22Rv1 (cell line): ENCODE measurements around the gene MR1.

ENCODE experiments used
- ZFX ChIP-seq: fragments of 450-650 bp; IDR thresholded peaks from 2 replicates; pipeline ENCODE4 v1.6.1; 2017; ENCODE audit warnings: antibody characterized with exemption, borderline replicate concordance
- TF ChIP-seq, protein P1 (sequence below): fragments of 450-650 bp; IDR thresholded peaks from 2 replicates; pipeline ENCODE4 v1.5.1; 2017; ENCODE audit warnings: mild to moderate bottlenecking

- TF ChIP-seq, protein P1, sequence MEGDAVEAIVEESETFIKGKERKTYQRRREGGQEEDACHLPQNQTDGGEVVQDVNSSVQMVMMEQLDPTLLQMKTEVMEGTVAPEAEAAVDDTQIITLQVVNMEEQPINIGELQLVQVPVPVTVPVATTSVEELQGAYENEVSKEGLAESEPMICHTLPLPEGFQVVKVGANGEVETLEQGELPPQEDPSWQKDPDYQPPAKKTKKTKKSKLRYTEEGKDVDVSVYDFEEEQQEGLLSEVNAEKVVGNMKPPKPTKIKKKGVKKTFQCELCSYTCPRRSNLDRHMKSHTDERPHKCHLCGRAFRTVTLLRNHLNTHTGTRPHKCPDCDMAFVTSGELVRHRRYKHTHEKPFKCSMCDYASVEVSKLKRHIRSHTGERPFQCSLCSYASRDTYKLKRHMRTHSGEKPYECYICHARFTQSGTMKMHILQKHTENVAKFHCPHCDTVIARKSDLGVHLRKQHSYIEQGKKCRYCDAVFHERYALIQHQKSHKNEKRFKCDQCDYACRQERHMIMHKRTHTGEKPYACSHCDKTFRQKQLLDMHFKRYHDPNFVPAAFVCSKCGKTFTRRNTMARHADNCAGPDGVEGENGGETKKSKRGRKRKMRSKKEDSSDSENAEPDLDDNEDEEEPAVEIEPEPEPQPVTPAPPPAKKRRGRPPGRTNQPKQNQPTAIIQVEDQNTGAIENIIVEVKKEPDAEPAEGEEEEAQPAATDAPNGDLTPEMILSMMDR, result no peak
- no peak for TF ChIP-seq ZFX
These were observed 39.5 kb upstream of the MR1 start for GRCh38 chr1:180994262-180994661.
